GM12865 (cell line): ENCODE results near the gene AMER3.

Experiments used
- DNase-seq: peaks from one replicate; pipeline ENCODE4 v3.0.0; 2010; ENCODE audit warnings: low read depth
- H3K4me3 ChIP-seq: 2 replicates; pipeline ENCODE4 v1.5.1; 2011; ENCODE audit warnings: mild to moderate bottlenecking, low read depth, low read length, control low read depth
- CTCF ChIP-seq: IDR thresholded peaks from 2 replicates; pipeline ENCODE4 v1.5.1; 2011; ENCODE audit warnings: low read length, control low read depth, low read depth, inconsistent platforms; ENCODE audit not compliant: insufficient read depth; ENCODE audit errors: missing control alignments

The AMER3 gene

GRCh38 chr2:130754811-130755210 is 529 bp upstream of the AMER3 start:
- H3K4me3 ChIP-seq: no peak overlapping the region
- no peak for DNase-seq
- no peak for TF ChIP-seq CTCF

DNA sequence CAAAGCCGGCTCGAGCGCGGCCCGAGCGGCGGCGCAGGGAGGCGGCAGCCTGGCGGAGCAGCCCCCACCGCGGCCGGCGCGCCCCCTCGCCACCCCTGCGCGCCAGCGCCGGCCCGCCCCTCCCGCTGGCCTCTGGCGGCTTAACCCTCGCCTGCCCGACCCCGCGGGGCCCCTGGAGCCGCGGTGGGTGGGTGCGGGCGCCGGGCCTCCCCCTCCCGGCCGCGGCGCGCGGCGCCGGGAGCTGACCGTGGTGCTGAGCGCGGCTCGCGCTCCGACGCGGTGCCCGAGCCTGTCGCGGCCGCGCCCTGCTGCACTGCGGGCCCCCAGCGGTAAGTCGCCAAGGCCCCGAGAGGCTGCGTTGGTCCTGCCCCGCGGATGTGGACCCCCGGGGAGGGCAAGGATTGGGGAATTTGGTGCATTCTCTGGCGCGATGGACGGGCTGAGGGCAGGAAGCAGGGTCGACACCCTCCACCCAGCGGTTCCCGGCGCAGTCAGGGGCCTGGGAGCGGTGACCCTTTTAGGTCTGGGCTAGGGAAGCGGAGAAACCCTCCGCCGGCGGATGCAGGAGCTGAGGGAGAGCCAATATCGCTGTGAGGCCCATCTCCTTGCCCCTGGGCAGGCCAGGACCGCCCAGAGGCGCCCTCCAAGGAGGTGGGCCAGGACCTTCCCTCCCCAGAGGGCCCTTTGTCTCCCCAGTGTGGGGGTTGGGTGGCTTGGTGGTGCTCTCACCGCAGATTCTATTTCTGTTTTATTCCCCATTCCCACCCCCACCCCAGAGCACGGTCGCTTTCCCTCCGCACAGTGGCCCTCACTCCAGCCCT is 923 bp downstream of the AMER3 start:
- no peak for TF ChIP-seq CTCF
- H3K4me3 ChIP-seq: no peak overlapping the region
- no peak for DNase-seq

DNA sequence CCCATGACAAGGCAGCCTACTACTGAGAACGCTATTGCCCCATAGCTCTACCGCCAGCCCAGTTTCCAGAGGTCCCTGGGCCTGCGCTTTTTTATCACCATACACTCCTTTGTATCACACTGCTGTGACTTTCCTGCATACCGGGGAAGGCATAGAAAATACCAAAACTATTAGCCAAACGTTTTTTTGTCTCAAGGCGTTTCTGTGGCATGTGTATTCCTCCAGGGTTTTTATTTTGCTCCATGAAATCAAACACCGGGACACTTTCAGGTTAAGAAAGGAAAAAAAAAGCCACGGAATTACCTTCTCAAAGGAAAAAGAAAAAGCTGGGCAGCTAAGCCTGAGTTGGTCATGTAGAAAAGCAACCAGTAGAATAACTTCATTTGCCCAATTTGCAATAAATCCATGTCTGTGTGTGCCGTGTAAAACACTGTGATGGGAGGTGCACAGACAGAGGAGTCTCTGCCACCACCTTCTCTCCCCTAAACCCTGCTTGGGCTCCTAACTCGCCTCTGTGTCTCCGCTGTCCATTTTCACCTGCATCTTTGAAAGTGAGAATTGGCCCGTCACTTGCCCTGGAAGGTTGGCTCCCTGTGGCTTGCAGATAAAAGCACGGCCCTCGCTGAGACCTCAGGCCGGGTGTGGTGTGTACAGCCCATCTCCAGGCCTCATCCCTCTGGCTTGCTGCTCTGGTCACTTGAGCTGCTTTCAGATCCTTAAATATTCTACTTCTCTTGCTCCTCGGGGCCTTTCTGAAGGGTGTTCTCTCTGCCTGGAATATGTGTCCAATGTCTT is 1.7 kb downstream of the AMER3 start:
- DNase-seq: no peak
- no peak overlapping the region for H3K4me3 ChIP-seq
- no peak for TF ChIP-seq CTCF

DNA sequence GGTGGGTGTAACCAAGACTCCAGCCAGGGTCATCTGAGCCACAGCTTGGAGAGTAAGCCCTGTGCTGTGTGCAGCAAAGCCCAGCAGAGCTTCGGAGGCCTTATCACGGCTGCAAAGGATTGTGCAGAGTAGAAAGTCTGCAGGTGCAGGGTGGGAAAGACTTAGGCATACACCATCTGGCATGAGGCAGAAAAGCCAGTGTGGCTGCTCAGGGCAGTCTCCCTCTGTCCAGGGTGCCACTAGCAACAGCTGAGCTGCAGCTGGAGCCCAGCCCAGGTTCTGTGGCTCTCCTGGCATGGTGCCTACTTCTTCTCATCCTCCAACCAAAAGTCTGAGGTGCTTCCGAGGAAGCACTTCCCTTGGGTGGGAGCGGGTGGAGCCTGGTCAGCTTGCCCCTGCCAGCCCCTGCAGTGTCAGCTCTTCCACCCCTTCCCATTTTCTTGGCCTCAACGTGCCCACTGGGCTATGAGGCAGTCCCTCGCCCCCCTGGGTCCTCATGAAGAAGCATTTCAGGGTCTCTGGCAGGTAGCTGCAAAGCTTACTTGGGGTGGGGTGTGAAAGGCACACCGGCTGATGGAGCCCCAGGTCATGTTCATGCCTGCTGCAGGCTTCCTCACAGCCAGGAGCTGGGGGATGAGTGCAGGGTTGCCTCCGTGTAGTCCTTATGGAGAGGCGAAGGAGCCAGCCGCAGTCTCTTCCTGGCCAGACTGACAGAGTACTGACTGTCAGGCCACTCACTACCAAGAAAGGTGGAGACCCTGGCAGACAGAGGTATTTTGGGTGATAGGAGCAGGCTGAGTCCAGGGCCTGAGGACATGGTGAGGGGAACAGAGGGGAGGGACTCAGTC is 4.8 kb downstream of the AMER3 start:
- TF ChIP-seq CTCF: no peak
- no peak overlapping the region for H3K4me3 ChIP-seq
- no peak for DNase-seq

DNA sequence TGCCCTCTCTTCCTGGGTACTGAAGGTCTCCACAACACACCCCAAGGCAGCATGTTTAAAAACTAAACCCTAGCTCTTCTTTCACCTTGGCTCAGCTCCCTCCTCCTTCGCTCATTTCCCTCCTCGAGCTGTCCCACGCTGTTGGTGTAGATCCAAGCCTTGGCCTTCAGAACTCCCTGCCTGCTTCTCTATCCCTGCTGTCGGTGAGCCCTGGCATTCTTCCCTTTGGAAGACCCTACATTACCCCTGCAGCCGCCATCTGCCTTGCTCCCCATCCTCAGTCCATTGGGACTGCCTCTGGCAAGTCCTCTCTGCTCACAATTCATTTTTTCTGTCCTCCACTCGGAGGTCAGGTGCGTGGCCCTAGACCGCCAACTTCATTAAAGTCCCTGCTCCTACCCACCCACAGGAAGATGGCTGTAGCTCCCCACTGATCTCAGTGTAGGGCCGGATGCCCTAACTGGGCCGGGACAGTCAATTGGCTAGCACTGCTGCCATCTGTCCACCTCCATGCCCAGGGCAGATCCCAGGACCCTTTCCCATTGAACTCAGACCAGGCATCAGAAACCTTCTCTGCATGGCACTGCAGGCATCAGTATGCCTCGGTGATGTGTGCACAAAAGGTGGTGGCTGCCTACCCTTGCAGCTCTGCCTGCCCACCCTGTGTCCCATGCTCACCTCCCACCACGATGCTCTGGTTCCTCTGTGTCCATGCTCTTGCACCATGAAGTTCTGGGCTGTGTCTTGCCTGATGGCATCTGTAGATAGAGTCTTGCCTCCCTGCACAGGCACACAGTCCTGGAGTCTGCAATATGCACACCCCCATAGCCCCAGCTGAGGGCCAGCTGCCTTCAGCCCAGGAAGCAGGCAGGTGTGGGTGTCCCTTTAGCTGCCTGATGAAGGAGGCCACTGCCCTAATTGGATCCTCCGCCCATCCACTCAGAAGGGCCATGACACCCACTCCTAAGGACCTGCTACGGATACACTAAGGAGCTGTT is 5.7 kb downstream of the AMER3 start:
- no peak for TF ChIP-seq CTCF
- DNase-seq: no peak
- no peak overlapping the region for H3K4me3 ChIP-seq
